A549 (cell line): ENCODE results near the gene VSIG4. TPM values are rescaled to one million over a fixed set of nuclear protein-coding genes. Genes with fewer than 3 reads are reported as not detected.

Experiments used
- ATAC-seq, 2 experiments: fragments of 200-7000 bp in 1 of 2; fragments of >200 bp in 1 of 2; cut with Nextera tagmentation in 1 of 2; cut with Tn5 transposase in 1 of 2; 3 replicates each; pipeline versions ENCODE4 v1.8.0 to v1.9.1; 2018 to 2020; ENCODE audit warnings: mild to moderate bottlenecking in 1 of 2, moderate library complexity in 1 of 2
- CTCF ChIA-PET: fragments of 300-600 bp; sonication (Branson Sonifier 250); formaldehyde crosslinking; extraction: SDS; loops from one replicate; lab custom pipeline; 2021; ENCODE audit warnings: antibody characterized with exemption, inconsistent platforms; lab: Yijun Ruan, JAX
- POLR2A ChIA-PET: fragments of 350-600 bp; formaldehyde crosslinking; extraction: SDS; loops from one replicate; lab custom pipeline; 2021; ENCODE audit warnings: antibody characterized with exemption, inconsistent platforms; lab: Yijun Ruan, JAX
- DNase-seq, 2 experiments: peaks; one replicate each; pipeline versions ENCODE4 v3.0.0 to v3.0.0-alpha.2; 2011 to 2016; ENCODE audit warnings: low read depth in 1 of 2, low spot score in 1 of 2
- FAIRE-seq: peaks from 2 replicates; lab custom pipeline; 2011; peaks lifted over from hg19 to GRCh38; lab: Jason Lieb, UNC
- H3K27ac ChIP-seq, 2 experiments: fragments of >200 bp; sonication (Bioruptor Twin); formaldehyde crosslinking; 3 replicates each; pipeline ENCODE4 v1.5.1; 2016 to 2017
- H3K4me1 ChIP-seq: fragments of >200 bp; sonication (Bioruptor Twin); formaldehyde crosslinking; 3 replicates; pipeline ENCODE4 v1.6.1; 2016
- H3K4me2 ChIP-seq: fragments of >200 bp; sonication (Bioruptor Twin); formaldehyde crosslinking; 3 replicates; pipeline ENCODE4 v1.6.1; 2016
- H3K4me3 ChIP-seq: fragments of >200 bp; sonication (Bioruptor Twin); formaldehyde crosslinking; 3 replicates; pipeline ENCODE4 v1.5.1; 2016
- H3K9me3 ChIP-seq: fragments of >200 bp; sonication (Bioruptor Twin); formaldehyde crosslinking; 3 replicates; pipeline ENCODE4 v1.6.1; 2016
- BHLHE40 ChIP-seq: IDR thresholded peaks from 2 replicates; pipeline ENCODE4 v1.6.1; 2012; ENCODE audit warnings: low read depth, low read length, inconsistent platforms
- CBX2 ChIP-seq: fragments of 200-600 bp; sonication (generic); IDR thresholded peaks from 2 replicates; pipeline ENCODE4 v1.6.1; 2016; ENCODE audit warnings: low read depth, mild to moderate bottlenecking, borderline replicate concordance
- CBX8 ChIP-seq: fragments of 200-600 bp; sonication (generic); IDR thresholded peaks from 2 replicates; pipeline ENCODE4 v1.6.1; 2016
- CEBPB ChIP-seq, 2 experiments: fragments of >200 bp in 1 of 2; sonication (Bioruptor Twin) in 1 of 2; formaldehyde crosslinking in 1 of 2; IDR thresholded peaks; 2 replicates each; pipeline ENCODE4 v1.6.1; 2012 to 2016
- CHD4 ChIP-seq: fragments of 200-600 bp; sonication (generic); IDR thresholded peaks from 2 replicates; pipeline ENCODE4 v1.6.1; 2016; ENCODE audit warnings: antibody characterized with exemption, mild to moderate bottlenecking, borderline replicate concordance
- ELK1 ChIP-seq: fragments of 150-350 bp; IDR thresholded peaks from 2 replicates; pipeline ENCODE4 v1.6.1; 2014; ENCODE audit warnings: low read depth, mild to moderate bottlenecking, low read length
- EP300 ChIP-seq, 2 experiments: fragments of >200 bp; sonication (Bioruptor Twin); formaldehyde crosslinking; IDR thresholded peaks; 2 replicates in 1 of 2; 3 replicates in 1 of 2; pipeline ENCODE4 v1.6.1; 2016 to 2017
- FOSB ChIP-seq: fragments of 250-450 bp; sonication (Bioruptor Pico); IDR thresholded peaks from 2 replicates; pipeline ENCODE4 v1.5.0; 2020; ENCODE audit warnings: mild to moderate bottlenecking, moderate library complexity
- FOSL2 ChIP-seq, 2 experiments: fragments of 450-650 bp in 1 of 2; fragments of >200 bp in 1 of 2; sonication (Bioruptor Twin) in 1 of 2; formaldehyde crosslinking; IDR thresholded peaks; 2 replicates each; pipeline versions ENCODE4 v1.5.0 to v1.6.1; 2016 to 2020; ENCODE audit warnings: mild to moderate bottlenecking in 1 of 2, moderate library complexity in 1 of 2
- GATA3 ChIP-seq: IDR thresholded peaks from 2 replicates; pipeline ENCODE4 v1.6.1; 2012; ENCODE audit warnings: borderline replicate concordance
- HES2 ChIP-seq: fragments of >200 bp; sonication (Bioruptor Twin); formaldehyde crosslinking; IDR thresholded peaks from 2 replicates; pipeline ENCODE4 v1.6.1; 2016
- HEYL ChIP-seq: fragments of 250-450 bp; sonication (Bioruptor Pico); IDR thresholded peaks from 2 replicates; pipeline ENCODE4 v1.8.0; 2021; ENCODE audit warnings: mild to moderate bottlenecking, moderate library complexity
- MAX ChIP-seq: IDR thresholded peaks from 2 replicates; pipeline ENCODE4 v1.6.1; 2012
- MYC ChIP-seq: IDR thresholded peaks from 2 replicates; pipeline ENCODE4 v1.6.1; 2012; ENCODE audit warnings: mild to moderate bottlenecking, inconsistent platforms, low read length, improper control_type of control experiment, borderline replicate concordance
- NFE2L2 ChIP-seq: fragments of 150-350 bp; conservative IDR thresholded peaks from 2 replicates; pipeline ENCODE4 v1.6.1; 2014; ENCODE audit warnings: low read length
- NPAS2 ChIP-seq: fragments of 250-450 bp; sonication (Bioruptor Pico); IDR thresholded peaks from 2 replicates; pipeline ENCODE4 v1.8.0; 2022; ENCODE audit warnings: mild to moderate bottlenecking, moderate library complexity, borderline replicate concordance
- PBX3 ChIP-seq: IDR thresholded peaks from 2 replicates; pipeline ENCODE4 v1.6.1; 2012
- PHF8 ChIP-seq: fragments of 200-600 bp; sonication (generic); IDR thresholded peaks from 2 replicates; pipeline ENCODE4 v1.6.1; 2016; ENCODE audit warnings: low read depth, mild to moderate bottlenecking, antibody characterized with exemption, moderate library complexity, borderline replicate concordance
- POLR2A ChIP-seq: IDR thresholded peaks from 2 replicates; pipeline ENCODE4 v1.6.1; 2012; ENCODE audit warnings: mild to moderate bottlenecking, low read length
- RAD21 ChIP-seq, 2 experiments: fragments of >200 bp in 1 of 2; sonication (Bioruptor Twin) in 1 of 2; formaldehyde crosslinking in 1 of 2; IDR thresholded peaks in 1 of 2; conservative IDR thresholded peaks in 1 of 2; 2 replicates in 1 of 2; 3 replicates in 1 of 2; pipeline ENCODE4 v1.6.1; 2012 to 2018; ENCODE audit warnings: inconsistent platforms in 1 of 2
- RARB ChIP-seq: fragments of 250-450 bp; sonication (Bioruptor Pico); IDR thresholded peaks from 2 replicates; pipeline ENCODE4 v1.8.0; 2021; ENCODE audit warnings: mild to moderate bottlenecking, moderate library complexity
- RFX5 ChIP-seq: fragments of 450-650 bp; IDR thresholded peaks from 2 replicates; pipeline ENCODE4 v1.7.1; 2014; ENCODE audit warnings: antibody characterized with exemption, mild to moderate bottlenecking, moderate library complexity
- RNF2 ChIP-seq: fragments of 200-600 bp; sonication (generic); IDR thresholded peaks from 2 replicates; pipeline ENCODE4 v1.6.1; 2016; ENCODE audit warnings: low read depth, mild to moderate bottlenecking, antibody characterized with exemption, moderate library complexity, borderline replicate concordance
- SREBF2 ChIP-seq: fragments of 450-650 bp; IDR thresholded peaks from 2 replicates; pipeline ENCODE4 v1.6.1; 2014; ENCODE audit warnings: mild to moderate bottlenecking, moderate library complexity
- TP53 ChIP-seq: fragments of 250-450 bp; sonication (Bioruptor Pico); IDR thresholded peaks from 2 replicates; pipeline ENCODE4 v1.5.0; 2021; ENCODE audit warnings: mild to moderate bottlenecking, moderate library complexity
- ZSCAN20 ChIP-seq: fragments of 250-450 bp; sonication (Bioruptor Pico); IDR thresholded peaks from 2 replicates; pipeline ENCODE4 v1.8.0; 2022; ENCODE audit warnings: mild to moderate bottlenecking, moderate library complexity
- WGBS: methylation state at CpG from one replicate; pipeline ENCODE4 v1.1.6; 2017; ENCODE audit errors: missing lambda C conversion rate; 5-methylcytosine and 5-hydroxymethylcytosine counted together
- polyA plus RNA-seq, 4 experiments: library from polyadenylated mRNA; depleted of rRNA in 3 of 4; stranded (reverse); fragments of >200 nt; fragmentation: RNase III in 1 of 4; extraction: RNeasy Plus Mini Kit Qiagen cat#74134 plus additional on column Dnase treatment in 1 of 4; gene quantifications; 2 replicates in 3 of 4; 3 replicates in 1 of 4; pipeline ENCODE4 v1.2.3, GENCODE V29; 2011 to 2017

Gene VSIG4
- polyA plus RNA-seq, 2 of the 4 experiments (the other 2 are of a cell fraction) = not detected

- no peak overlapping the region for H3K4me3 ChIP-seq
- TF ChIP-seq CHD4 (no peak), CBX2 (no peak), NPAS2 (CRISPR knock-in tag) (no peak), SREBF2 (no peak)
- no peak overlapping the region for H3K27ac ChIP-seq
- peak in 1 of 2 experiments; percentile 7 for DNase-seq
- ChIA-PET CTCF (no interaction called here), POLR2A (no interaction called here)
- H3K4me2 ChIP-seq = no peak overlapping the region
- WGBS = 3% methylated on average over 5 of the region's 5 CpGs
- H3K4me1 ChIP-seq = no peaks in the 10 kb centered on the region
- peak in 1 of 2 experiments; percentile 44; a peak in 2 of 6 replicates for ATAC-seq
- no peaks in the 10 kb centered on the region for H3K9me3 ChIP-seq
- FAIRE-seq = no peak
Observed at GRCh38 chrX:66022632-66023384, 17.1 kb downstream of the VSIG4 start.

- ATAC-seq = no peak
- TF ChIP-seq RAD21 (conservative IDR thresholded peaks at IDR 0.05 in 1 of 2, IDR thresholded peaks at IDR 0.05 in 1 of 2) (no peak), BHLHE40 (no peak), CEBPB (IDR thresholded peaks at IDR 0.05) (no peak), HES2 (no peak), RARB (CRISPR knock-in tag) (no peak)
- no peak for DNase-seq
- Histone ChIP-seq H3K9me3 (no peaks in the 10 kb centered on the region), H3K4me3 (no peak overlapping the region), H3K27ac (no peak overlapping the region), H3K4me2 (no peak overlapping the region), H3K4me1 (no peaks in the 10 kb centered on the region)
- ChIA-PET POLR2A (no interaction called here), CTCF (no interaction called here)
- WGBS = 22% methylated on average over 6 of the region's 9 CpGs
- FAIRE-seq = no peak
Observed at GRCh38 chrX:66021765-66022631, 17.9 kb downstream of the VSIG4 start.

GRCh38 chrX:66021401-66021764 is 18.5 kb downstream of the VSIG4 start:
- Histone ChIP-seq H3K4me2 (no peak overlapping the region), H3K27ac (no peak overlapping the region), H3K4me3 (no peak overlapping the region), H3K9me3 (no peaks in the 10 kb centered on the region), H3K4me1 (no peaks in the 10 kb centered on the region)
- no peak for DNase-seq
- FAIRE-seq = no peak
- TF ChIP-seq MAX (no peak), MYC (no peak), RNF2 (no peak), HEYL (CRISPR knock-in tag) (no peak), CBX8 (no peak), TP53 (CRISPR knock-in tag) (no peak), PHF8 (no peak), GATA3 (no peak), POLR2A (no peak), FOSB (CRISPR knock-in tag) (no peak), NFE2L2 (no peak), RAD21 (conservative IDR thresholded peaks at IDR 0.05 in 1 of 2, IDR thresholded peaks at IDR 0.05 in 1 of 2) (no peak), FOSL2 (IDR thresholded peaks at IDR 0.05) (no peak), FOSL2 (CRISPR knock-in tag; IDR thresholded peaks at IDR 0.05) (no peak), ZSCAN20 (CRISPR knock-in tag) (no peak), RFX5 (no peak), ELK1 (no peak), PBX3 (no peak), EP300 (IDR thresholded peaks at IDR 0.05) (no peak)
- ChIA-PET POLR2A (no interaction called here), CTCF (no interaction called here)
- 0% methylated on average over 1 of the region's 1 CpG for WGBS
- ATAC-seq = no peak
